Non-pigmented ciliary epithelial cell (primary cell): ENCODE results near the gene ISCA2.

Experiments
- DNase-seq: peaks from one replicate; pipeline ENCODE4 v3.0.0-alpha.2; 2010; ENCODE audit warnings: low read depth

ISCA2 gene

DNA sequence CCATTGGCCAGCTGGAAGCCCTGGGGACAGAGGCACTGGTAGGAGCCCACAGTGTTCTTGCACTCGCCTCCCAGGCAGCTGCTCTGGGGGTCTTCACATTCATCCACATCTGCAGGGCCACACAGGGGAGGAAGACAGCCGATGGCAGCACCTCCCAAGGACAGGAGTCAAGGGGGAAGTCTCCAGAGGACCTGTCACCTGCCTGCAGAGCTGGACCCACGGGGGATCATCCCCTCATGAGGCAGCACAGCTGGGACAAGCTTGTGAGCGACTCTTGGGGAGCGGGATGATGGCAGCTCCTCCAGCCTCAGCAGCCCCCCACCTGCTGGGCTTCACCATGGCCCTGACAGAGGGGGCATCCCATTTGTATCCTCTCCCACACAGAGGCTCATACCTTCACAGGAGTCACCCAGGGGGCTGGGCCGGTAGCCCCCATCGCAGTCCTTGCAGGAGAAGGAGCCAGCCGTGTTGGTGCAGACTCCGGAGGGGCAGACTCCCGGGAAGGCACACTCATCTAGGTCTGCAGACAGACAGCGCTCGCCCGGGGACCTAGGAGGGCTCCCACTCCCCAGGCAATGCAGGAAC is 15.4 kb downstream of the ISCA2 start:
- no peak for DNase-seq

DNA sequence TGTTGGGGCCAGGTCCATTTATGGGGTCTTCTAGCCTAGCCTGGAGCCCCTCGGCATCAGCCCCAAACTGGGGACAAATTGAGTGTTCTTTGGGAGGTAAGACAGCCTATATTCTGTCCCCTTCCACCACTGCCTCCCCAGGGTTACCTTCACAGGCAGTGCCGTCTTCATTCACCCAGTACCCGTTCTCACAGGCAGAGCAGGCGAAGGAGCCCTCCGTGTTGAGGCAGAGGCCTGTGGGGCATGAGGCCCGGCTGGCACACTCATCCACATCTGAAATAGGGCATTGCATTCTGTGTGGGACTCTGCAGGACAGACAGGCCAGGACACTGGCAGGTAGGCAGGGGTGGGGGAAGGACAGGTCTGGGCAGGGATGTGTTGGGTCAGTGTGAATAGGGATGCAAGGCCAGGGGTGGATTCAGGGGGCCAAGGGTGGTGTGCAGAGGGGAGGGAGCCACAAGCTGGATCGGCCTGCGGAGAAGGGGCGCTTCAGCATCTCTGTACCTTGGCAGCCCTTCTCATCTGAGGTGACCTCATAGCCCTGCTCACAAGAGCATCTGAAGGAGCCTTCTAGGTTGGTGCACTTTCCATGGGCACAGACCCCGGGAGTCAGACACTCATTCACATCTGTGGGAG is 16.1 kb downstream of the ISCA2 start:
- DNase-seq = no peak

DNA sequence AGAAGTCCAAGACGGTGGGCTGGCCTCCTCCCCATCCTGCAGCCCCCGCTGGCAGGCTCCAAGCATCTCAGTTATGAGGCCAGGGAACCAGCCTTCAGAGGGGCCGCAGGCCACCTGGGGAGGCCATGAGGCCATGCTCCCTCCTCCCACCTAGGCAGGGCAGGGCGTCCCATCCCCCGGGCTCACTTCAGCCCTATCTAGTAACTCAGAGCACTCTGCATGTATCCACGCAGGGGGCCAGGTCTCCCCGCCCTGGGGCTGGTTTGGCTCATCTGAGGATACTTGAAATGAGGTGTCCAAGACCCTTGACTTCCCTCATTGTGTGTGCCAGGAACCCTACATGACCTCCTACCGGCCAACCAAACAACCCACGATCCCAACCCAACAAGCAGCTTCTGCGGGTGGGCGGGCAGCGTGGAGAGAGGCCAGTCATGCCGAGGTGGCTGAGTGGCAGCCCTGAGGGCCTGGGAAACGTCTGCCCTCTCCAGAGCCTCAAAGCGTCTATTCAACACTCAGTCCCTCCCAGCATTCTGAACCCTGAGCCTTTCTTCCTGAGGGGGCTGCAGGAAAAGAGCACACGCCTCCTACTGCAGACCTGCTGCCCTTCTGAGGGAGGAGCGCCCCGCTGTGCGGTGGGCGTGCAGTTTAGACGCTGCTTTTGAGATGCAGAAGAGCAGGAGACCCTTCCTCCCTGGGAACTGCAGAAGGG is 16.8 kb downstream of the ISCA2 start:
- no peak for DNase-seq

DNA sequence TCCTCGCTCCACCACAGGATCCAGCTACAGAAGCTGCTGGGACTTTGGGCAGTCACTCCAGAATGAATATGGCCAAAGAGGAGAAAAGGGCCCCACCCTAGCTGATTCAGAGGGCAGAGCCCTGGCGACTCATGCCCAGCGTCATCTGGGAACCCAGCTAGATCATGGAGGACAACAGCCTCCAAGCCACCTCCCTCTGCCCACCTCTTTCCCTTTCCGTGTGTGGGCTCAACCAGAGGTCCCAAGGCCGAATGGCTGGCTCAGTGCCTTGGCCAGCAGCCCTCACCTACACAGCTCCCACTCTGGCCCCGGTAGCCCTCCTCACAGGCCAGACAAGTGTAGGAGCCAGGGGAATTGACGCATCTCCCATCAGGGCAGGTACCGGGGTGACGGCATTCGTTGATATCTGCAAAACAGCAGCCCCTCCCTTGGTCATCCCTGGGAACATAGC is 17.4 kb downstream of the ISCA2 start:
- DNase-seq = no peak

DNA sequence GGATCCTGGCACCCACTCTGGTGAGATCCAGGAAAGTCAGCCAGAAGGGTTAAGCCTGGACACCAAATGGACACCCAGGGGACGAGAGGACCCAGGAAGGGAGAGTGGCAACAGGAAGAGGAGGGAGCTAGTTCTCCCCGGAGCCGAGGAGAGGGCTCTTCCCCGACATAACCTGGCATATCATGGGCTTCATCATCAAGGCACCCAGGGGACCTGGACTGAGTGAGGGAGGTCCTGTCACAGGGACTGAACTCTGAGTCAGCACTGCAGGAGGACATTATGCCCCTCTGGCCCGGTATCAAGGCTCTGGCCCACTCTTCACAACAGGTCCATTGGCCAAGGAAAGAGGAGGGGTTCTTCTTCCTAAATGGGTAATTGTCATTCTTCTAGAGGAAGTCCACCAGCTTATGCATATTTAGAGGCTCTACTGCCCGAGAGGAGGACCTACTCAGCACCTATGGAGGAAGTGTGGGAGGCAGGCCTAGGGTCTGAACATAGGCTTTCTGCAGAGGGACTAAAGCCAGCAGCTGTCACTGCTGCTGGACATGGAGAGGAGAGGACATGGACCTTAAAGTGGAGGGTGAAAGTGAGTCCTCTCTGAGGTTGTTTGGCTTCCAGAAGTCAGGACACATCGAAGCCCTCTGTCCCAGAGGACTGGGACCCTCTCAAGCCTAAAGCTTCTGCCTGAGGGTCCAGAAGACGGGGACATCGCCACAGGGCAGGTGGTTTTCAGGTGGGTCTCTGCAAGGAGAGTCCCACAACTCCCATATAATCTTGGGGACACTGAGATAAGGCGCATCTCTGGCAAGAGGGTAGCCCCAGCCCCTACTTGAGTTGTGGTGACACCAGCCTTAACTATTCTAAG is 18.6 kb downstream of the ISCA2 start:
- DNase-seq = no peak

DNA sequence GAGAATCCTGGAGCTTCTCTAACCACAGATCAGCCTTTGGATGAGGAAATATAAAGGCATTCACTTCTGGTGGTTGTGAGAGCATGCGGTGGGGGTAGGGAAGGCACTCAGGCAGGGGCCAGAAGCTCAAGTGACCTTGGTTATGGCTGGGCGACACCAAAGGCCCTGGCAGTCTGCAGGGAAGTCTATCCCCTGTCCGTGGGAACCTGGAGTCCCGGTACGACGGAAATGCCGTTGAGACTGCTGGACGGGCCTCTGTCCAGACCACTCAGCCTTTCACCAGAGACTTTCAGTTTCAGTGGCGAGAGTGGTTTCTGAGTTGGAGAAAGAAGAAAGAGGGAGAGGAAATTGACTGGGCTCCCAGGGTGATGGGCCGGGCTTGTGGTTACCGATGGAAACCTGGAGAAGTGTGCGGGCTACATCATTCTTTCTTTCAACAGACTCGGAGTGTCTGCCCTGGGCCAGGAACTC is 20.9 kb downstream of the ISCA2 start:
- DNase-seq = peak; percentile 55

DNA sequence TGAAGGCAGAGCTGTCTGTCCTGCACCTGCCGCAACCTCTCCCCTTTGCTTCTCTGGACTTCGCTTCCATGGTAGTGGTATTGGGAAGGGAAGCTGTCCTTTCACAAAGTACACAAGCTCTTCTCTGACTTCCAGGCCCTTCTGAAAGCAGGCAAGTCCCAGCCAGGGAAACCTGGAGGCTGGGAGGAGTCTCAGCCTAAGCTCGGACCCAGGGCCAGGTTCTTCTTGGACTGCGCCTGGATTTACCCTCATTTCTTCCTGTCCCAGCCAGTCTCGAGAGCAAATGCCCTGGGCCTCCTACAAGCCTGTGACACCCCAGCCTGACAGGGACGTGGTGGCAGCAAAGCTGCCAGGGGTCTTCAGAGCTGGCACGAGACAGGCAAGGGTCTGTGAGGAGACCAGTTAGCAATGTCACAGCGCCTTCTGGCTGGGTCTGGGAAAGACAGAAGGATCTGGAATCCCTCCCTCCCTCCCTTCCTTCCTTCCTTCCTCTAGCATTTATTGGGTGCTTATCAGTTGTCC is 22.4 kb downstream of the ISCA2 start:
- DNase-seq = no peak

DNA sequence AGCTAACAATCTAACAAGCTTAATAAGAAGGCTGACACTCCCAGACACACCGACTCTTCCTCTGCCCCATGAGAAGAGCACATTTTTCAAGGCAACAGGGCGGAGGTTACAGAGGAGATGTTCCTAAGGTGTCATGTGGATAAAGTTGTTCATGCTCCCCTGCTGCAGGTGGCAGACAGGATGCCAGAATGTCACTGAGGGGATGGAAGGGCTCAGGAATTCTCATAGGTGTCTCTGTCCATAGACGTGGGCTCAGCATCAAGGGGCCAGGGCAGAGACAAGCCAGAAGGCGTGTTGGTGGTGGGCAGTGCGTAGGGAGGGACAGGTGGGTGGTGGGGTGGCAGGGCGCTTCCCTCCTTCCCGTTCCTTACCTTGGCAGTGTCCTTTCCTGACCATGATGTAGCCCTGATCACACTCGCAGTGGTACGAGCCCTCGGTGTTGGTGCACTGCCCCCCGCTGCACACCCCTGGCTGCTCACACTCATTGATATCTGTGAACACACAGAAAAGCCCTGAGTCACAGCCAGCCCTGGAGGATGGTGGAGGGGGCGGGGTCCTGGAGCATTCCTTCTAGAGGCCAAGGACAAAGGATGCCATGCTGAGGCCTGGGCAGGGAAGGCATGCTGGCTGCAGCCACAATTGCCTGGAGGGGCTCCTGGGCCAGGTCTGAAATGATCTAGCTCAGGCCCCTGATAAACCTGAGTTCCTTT is 23.0 kb downstream of the ISCA2 start:
- no peak for DNase-seq

DNA sequence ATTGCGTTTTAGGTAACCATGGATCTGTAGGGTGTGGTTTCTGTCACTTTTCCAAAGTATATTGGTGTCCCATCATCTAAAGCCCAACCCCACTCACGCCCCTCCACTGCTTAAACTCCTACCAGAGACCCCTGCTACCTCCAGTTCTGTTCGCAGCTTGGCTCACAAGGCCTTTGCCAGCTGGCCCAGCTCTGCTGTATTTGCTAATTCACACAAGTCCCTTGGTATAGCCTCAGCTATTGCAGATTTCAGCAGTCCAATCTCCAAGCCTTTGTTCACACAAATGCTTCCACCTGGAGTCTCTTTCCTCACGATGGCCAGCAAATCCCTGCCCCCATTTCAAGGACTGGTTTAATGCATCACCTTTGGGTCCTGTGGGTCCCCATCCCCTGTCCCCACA is 24.2 kb downstream of the ISCA2 start:
- no peak for DNase-seq

DNA sequence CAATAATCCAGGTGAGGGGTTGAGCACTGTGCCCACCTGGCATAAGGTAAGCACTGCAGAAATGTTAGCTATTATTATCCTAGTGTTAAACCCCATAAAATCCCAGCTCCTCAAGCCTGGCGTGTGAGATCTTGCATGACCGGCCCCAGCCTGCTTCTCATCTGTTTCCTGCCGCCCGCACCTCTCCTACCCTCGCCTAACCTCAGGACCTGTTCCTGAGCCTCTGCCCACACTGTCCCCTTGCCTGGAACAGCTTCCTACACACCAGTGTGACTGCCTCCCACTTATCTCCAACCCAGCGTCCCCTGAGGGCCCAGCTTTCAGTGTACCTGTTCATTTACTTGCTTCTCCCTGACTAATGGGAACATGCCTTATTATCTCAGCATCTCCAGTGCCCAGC is 24.7 kb downstream of the ISCA2 start:
- no peak for DNase-seq

DNA sequence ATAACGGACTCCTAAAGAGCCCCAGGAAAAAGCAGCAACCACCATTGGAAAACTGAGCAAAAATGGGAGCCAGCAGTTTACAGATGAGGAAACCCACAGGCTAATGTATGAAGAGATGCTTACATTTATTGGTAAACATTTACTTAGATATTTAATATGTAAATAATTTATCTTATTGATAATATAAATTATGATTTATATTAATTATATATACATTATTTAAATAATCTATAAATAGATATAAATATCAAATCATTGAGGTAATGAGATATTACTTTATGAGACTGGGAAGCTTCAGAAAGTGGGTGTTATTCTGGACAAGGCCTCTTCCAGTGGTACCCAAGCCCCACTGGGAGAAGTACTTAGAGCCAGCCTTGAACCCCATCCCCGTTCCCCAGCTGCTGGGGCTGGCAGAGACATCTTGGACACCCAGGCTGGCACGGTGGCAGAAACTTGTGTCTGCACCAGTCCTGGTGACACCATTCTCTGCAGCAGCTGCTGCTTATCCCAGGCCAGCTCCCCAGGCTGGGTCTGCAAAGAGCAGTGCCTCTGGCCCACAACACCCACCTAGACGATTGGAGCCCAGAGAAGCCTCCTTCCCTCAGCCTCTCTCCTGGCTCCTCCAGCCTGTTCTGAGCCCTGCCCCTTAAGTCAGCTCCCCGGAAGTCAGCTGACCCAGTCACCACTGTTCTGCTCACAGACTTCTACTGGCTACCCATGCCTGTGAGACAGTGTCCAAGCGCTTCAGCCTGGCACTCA is 25.9 kb downstream of the ISCA2 start:
- no peak for DNase-seq

DNA sequence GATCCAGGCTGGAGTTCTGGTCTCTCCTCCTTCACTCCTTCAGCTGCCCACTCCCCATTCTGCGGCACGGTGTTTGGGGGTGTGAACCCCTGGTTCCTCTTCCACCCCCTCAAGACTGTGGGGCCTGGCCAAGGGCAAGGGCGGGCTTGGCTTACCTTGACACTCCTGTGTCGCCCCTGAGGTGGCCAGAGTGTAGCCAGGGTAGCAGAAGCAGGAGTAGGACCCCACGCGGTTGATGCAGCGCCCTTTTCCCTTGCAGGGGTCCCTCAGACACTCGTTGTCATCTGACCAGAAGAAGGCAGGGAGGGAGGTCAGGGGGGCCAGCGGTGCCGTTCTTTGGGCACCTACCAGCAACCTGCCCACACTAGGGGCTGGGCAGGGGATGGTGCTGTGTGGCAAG is 28.2 kb downstream of the ISCA2 start:
- no peak for DNase-seq

DNA sequence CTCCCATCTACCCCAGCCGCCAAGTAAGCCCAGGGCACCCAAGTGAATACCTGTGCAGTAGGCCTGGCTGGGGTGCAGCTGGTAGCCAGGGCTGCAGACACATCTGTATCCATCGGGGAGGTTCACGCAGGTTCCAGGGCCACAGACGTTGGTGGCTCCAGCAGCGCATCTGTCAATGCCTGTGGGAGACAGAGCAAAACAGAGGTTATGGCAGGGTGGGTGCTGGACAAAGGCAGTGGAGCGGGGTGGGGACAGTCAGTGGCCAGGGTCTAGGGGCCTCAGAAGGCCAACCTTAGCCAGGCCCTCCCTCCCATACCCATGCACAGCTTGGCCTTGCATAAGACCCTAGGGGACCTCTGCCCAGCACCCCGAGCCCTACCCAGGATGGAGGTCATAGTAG is 29.2 kb downstream of the ISCA2 start:
- no peak for DNase-seq

DNA sequence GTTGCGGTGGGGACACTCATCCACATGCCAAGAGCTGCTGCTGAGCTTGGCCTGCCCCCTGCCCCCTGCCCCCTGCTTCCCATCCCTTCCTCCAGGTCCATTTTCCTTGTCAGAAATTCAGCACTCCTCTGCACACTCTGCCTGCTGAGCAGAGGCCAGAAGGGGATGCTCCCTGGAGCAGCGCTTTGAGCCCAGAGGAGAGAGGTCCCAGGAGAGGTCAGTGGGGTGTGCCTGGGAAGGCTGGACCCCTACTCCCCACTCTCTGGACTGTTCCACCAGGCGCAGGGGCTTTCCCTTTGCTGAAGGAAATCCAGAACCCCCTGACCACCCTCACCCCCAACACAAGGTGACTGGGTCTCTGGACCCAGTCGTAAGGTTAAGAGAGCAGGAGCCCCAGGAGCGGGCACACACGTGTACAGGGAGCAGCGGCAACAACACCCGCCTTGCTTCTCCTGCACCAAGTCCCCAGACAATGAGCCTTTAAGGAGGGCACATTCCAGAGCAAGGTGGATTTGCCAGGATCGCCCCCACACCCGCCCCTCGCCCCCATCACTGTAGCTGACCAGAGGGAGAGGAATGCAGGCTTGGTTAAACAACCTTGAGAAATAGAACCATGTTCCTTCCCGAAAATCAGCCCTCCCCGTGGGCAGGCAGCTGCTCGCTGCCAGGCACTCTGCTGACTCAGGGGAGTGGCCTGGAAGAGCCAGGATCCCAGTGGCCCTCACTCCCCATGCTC is 30.7 kb downstream of the ISCA2 start:
- DNase-seq = no peak

DNA sequence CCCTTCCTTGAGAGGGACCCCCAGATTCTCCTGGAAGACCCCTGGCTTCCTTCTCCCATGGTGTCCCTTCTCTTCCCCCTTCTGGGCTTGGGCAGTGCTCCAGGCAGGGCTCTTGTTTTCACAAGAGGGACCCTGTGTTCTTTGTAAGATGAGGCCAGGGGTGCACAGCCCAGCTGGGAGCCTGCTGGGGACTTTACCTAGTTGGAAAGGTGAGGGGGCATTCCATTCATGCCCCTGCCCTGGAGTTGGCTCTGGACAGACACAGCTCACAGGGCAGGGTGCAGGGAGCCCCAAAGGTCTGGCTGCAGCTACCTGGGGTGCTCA is 31.2 kb downstream of the ISCA2 start:
- no peak for DNase-seq

DNA sequence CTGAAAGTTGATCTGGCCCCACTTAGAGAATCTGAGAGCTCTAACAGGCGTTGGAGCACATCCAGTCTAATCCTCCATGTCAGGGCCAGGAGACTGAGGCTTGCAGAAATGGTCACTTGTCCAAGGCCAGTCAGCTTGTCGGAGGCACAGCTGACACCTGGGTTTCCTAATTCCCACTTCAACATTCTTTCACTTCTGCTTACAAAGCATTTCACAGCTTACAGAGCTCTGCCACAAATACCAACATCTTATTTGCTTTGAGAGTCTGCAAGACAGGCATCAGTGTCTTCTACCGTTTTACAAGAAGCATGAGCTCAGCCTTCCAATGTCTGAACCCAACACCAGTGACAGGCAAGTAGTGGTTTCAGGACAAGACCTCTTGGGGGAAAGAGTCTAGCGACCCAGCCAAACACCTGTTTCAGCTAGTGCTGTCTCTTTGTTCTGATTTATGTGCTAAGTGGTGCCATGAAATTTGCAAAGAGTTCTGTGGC is 31.8 kb downstream of the ISCA2 start:
- DNase-seq = no peak

DNA sequence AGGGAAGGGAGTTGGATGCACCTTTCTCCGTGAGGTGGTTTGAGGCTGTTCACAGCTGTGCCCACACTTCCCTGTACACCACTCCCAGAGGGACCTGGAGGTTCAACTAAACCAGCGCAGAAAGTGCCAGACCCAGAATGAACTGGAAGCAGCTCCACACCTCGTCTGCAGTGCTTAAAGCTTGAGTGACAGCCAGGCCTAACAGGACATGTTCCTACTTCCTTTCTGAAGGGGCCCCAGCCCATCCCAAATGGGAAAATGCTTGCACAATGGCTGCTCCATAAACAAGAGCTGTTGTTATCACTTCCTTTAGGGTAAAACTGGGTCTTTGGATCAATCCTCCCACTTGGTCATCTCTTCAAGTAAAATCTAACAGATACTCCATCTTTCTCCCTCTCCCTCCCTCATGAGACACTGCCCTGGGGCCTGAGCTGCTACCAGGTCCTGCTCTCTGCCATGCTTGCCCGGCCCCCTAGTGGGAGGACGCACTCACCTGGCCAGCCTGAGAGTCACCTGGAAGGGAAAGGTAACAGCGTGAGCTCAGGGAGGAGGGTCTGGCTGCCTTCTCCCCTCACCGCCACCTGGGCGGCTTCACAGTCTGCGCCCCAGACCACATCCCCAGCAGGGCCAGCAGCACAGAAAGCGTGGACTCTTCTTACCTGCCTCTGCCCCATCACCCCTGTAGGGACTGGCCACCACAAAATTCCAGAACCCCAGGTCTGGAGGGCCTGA is 33.5 kb downstream of the ISCA2 start:
- no peak for DNase-seq

DNA sequence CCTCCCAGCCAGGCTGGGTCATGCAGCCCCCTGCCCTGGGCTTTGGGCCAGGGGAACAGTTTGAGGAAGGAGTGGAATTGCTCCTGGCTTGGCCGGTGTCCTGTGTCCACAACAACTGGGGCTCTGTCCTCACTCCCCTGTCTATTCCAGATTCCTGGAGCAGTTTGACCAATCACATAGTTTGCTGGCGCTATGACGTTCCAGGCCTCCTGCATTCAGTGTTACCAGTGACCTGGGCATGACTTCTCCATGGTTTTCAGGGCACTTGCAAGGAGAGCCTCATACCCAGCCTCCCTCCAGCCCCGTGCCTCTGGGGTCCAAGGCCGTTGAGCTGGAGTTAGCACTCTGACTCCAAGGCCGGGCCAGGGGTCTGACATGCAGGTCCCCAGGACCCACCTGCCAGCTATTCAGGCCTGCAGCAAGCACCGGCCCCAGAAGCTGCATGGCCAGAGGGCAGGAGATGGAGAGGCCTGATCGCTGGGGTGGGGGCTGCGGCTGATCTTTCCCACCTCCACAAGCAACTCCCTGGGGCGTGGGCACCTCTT is 34.2 kb downstream of the ISCA2 start:
- DNase-seq = no peak

DNA sequence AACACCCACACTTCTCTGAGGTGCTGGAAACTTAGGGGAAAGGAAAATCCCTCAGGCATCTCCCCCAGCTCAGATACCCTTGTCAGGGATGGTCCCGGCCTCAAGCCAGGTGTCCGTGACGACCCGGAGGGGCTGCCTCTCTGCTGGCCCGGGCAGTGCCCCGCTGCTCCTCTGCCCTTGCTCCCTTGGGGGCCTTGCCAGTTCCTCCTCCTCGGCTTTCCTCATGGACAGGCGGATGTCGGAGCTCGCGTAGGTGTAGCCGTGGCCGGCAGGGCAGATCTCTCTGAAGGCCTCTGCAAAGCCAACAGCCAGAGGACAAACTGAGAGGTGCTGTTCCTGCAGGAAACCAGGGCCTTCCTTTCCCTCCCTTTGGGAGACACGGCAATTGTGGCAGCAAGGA is 34.8 kb downstream of the ISCA2 start:
- no peak for DNase-seq
